ENCODE measurements around the gene SURF6. TPM values are rescaled to one million over a fixed set of nuclear protein-coding genes. Genes with fewer than 3 reads are reported as not detected.

SURF6 gene
- total RNA-seq, 1 experiment from 2014 or later = 56.3 TPM

GRCh38 chr9:133305731-133306130 is 30.3 kb downstream of the SURF6 start:
- DNase-seq = no peak
- no peak overlapping the region for H3K4ac ChIP-seq (ENCODE audit: low read depth, low read length)

More at GRCh38 chr9:133305731-133306130, 30.3 kb downstream of the SURF6 start:
- Histone ChIP-seq H2BK12ac (ENCODE audit: insufficient read length, low read depth, low read length) (no peak overlapping the region), H3K79me1 (ENCODE audit: insufficient read depth, low read depth, low read length, poor library complexity, severe bottlenecking) (no peaks in the 10 kb centered on the region), H2BK5ac (ENCODE audit: insufficient read length, low read length) (no peak overlapping the region), H3K18ac (ENCODE audit: insufficient read length, low read depth, low read length) (no peak overlapping the region), H3K9ac (ENCODE audit: extremely low read depth, insufficient read length, low read length) (no peak overlapping the region), H4K8ac (replicated peaks; ENCODE audit: insufficient read length, low read depth, low read length) (no peak overlapping the region), H3K23me2 (ENCODE audit: insufficient read length, low read depth, low read length, poor library complexity, severe bottlenecking) (no peaks in the 10 kb centered on the region), H3K4me2 (ENCODE audit: insufficient read depth, insufficient read length, low read length) (no peak overlapping the region), H4K20me1 (ENCODE audit: control insufficient read depth, insufficient read depth, insufficient read length) (no peaks in the 10 kb centered on the region), H2BK15ac (ENCODE audit: low read depth, low read length) (no peak overlapping the region), H3K14ac (ENCODE audit: insufficient read depth, low read length) (no peak overlapping the region), H4K5ac (ENCODE audit: insufficient read length, low read depth, low read length) (no peak overlapping the region), H3K27me3 (ENCODE audit: insufficient read depth, low read length) (no peaks in the 10 kb centered on the region), H3K56ac (ENCODE audit: insufficient read length, low read depth, low read length) (no peak overlapping the region), H3K23ac (ENCODE audit: insufficient read length, low read depth, low read length) (no peak overlapping the region), H2AK5ac (ENCODE audit: insufficient read length, low read length) (no peak overlapping the region), H3T11ph (ENCODE audit: low read length) (no peak overlapping the region), H2AFZ (ENCODE audit: low read length) (no peak overlapping the region), H3K9me3 (ENCODE audit: control insufficient read depth, low read depth, low read length) (no peaks in the 10 kb centered on the region), H2BK120ac (ENCODE audit: low read depth, low read length, poor library complexity, severe bottlenecking) (no peak overlapping the region), H3K79me2 (ENCODE audit: insufficient read depth, low read length) (no peaks in the 10 kb centered on the region), H2BK20ac (ENCODE audit: low read depth, low read length, poor library complexity, severe bottlenecking) (no peak overlapping the region), H3K27ac (ENCODE audit: insufficient read length, low read depth, low read length) (no peak overlapping the region), H3K4me1 (ENCODE audit: insufficient read depth, low read length) (no peaks in the 10 kb centered on the region), H4K91ac (ENCODE audit: insufficient read length, low read depth, low read length) (no peak overlapping the region)
- Mint-ChIP-seq H3K27me3 (ENCODE audit: low read depth) (peaks cover 49% of the 10 kb centered on the region), H3K9me3 (peaks cover 10 to 12% of the 10 kb centered on the region in 2 experiments), H3K4me3 (no peak overlapping the region), H3K36me3 (ENCODE audit: insufficient read depth in 1 of 3, low read depth in 3 of 3) (peaks cover 9 to 10% (median 9%) of the 10 kb centered on the region in 3 experiments; a peak in 6 of 7 replicates), H3K4me1 (no peaks in the 10 kb centered on the region), H3K27ac (no peak overlapping the region)
- TF ChIP-seq CTCF (conservative IDR thresholded peaks at IDR 0.05) = no peak
- no CpG with 5 or more reads among the region's 23 CpGs for WGBS (ENCODE audit: extremely low coverage, insufficient read length, low lambda C conversion rate)

Measured in H9 (cell line).